CD4-positive, alpha-beta T cell treated with Interleukin-12 subunit alpha and Interleukin-12 subunit beta, for 1 hour (primary cell): ENCODE data around the gene CARD11.
"Not testable (repeated sequence)": the region's sequence is repeated elsewhere in the genome, so short reads cannot be mapped to it uniquely, and the experiment has no call there.

Experiments
- DNase-seq: peaks from one replicate; pipeline ENCODE4 v3.0.0-alpha.2; 2020

CARD11 gene

DNA sequence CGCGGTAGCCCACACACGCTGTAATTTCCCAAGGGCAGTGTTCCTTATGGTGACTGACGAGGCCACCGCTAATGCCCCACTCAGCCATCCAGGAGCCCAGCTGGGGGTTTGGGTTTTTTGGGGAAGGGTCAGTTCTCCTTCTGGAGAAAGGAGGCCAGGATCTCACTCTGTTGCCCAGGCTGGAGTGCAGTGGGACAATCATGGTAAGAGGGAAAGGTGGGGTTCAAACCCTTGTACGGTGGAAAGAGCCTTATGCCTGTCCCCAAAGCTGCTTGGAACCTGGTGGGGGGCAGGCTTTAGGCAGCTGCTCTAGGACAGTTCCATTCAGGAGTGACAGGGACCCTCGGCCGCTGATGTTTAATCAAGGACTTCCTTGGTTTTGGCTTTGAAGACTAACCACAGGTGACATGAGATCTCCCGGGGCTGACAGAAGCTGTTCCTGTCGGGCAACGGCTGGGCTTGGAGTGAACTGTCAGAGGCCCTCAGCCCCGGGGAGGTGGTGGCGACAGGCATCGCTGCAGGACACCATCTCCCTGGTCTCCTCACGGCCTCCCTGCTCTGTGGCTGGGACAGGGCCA, 84.5 kb downstream of the CARD11 start:
- no peak for DNase-seq

DNA sequence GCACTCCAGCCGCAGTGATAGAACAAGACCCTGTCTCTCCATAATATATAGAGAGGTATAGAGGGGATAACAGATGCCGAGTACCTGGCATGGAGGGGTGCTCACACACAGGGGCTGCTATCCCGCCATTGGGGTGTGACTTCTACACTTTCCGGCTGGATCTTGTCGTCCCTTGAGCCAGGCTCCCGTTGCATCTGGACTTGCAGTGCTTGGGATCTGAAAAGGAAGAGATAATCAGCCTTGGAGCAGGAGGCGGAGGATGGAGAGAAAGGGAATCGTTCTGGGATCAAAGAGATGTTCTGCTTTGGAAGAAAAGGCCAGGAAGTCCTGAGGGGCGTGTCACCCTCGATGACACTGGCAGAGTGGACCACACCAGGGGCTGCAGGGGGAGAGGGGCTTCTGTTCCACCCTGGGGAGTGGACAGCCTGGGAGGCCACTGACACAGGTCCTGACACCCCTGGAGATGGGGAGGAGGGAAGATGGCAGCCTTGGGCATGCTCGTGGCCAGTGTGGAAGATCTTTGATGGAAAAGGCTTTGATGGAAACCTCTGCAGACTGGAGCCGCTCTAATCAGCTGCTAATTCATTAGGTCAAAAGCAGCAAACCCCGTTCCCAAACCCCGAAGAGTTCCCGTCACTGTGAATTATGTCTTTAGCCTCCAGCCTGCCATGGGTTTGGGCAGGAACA, 85.1 kb downstream of the CARD11 start:
- no peak for DNase-seq

DNA sequence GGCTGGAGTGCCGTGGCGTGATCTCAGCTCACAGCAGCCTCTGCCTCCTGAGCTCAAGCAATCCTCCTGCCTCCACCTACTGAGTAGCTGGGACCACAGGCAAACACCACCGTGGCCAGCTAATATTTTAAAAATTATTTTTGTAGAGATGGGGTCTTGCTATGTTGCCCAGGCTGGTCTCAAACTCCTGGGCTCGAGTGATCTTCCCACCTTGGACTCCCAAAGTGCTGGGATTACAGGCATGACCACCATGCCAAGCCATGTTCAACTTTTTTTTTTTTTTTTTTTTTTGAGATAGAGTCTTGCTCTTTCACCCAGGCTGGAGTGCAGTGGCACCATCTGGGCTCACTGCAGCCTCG, 86.3 kb downstream of the CARD11 start:
- DNase-seq, result not testable (repeated sequence)

DNA sequence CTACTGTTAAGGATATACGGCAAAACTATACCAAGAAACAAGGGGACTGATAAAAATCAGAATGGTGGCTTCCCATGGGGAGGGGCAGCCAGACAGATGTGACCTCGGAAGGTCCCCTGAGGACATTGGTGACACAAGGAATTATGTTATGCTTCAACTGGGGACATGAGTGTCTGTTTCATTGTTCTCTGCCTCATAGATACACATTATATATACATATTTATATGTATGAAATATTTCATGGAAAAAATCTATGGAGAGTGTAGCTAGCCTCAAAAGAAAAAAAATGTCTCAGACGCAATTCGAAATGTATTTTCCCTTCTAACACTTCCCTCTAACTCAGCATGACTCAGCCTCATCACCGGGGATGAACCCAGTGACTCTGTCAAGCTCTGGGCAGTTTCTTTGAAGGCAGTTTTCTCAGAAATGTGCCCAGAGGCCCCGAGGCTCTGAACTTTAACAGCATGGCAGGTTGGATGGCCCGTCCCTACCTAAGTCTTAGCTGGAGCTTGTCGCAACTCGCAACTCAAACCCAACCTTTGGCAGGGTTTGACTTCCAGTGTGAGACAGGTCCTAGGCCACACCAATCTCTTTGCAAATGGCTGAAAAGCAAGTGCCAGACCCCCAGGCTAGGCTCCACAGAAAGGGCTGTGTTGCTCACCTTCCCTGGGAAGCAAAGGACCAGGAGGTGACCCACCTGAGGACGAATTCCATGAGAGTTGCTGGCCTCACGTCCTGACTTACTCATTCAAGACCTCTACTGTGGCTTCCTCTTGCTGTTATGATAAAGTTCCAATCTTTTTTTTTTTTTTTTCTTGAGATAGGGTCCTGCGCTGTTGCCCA, 86.9 kb downstream of the CARD11 start:
- no peak for DNase-seq

DNA sequence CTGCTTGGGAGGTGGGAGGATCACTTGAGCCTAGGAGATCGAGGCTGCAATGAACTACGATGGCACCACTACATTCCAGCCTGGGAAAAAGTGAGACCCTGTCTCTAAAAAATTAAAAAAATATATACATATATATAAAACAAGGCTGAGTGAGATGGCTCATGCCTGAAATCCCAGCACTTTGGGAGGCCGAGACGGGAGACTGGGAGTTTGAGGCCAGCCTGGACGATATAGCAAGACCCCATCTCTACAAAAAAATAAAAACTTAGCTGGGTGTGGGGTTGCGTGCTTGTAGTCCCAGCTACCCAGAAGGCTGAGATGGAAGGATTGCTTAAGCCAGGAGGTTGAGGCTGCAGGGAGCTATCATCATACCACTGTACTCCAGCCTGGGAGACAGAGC, 87.6 kb downstream of the CARD11 start:
- DNase-seq, result no peak

DNA sequence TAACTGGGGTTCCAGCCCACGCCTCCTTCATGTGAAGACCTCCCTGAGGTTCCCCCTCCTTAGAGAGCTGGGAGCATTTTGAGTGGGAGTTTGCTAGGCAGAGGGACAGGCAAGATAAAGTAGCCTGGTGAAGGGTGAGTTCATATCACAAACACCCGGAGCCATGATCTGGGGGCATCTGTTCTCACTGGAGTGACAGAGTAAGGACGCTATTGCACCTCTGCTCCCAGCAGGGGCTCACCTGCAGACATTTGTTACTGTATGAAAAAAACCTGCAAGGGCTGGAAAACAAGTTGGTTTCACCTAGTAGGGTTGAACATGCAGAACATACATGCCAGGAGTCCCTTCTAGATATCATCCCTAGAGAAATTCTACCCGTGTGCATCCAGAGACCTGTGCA, 88.4 kb downstream of the CARD11 start:
- no peak for DNase-seq

DNA sequence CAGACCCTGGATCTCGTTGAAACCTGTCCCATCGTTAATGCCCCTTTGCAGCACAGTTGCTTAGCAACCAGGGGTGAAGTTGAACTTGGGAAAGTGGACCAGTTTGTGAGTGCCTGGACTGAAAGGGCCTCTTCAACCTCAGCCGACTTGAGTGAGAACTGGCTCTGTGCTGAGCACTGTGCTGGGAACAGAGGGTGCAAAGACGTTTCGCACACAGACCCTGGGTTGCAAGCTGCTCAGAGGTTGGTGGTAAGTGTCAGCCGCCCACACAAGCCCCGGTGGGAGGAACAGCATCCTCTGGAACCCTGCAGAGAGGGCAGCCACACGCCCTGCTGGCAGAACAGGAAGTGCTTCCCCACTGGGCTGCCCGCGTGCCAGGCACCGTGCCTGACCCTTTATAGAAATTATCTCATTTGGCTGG, 89.2 kb downstream of the CARD11 start:
- peak; percentile 40 for DNase-seq

DNA sequence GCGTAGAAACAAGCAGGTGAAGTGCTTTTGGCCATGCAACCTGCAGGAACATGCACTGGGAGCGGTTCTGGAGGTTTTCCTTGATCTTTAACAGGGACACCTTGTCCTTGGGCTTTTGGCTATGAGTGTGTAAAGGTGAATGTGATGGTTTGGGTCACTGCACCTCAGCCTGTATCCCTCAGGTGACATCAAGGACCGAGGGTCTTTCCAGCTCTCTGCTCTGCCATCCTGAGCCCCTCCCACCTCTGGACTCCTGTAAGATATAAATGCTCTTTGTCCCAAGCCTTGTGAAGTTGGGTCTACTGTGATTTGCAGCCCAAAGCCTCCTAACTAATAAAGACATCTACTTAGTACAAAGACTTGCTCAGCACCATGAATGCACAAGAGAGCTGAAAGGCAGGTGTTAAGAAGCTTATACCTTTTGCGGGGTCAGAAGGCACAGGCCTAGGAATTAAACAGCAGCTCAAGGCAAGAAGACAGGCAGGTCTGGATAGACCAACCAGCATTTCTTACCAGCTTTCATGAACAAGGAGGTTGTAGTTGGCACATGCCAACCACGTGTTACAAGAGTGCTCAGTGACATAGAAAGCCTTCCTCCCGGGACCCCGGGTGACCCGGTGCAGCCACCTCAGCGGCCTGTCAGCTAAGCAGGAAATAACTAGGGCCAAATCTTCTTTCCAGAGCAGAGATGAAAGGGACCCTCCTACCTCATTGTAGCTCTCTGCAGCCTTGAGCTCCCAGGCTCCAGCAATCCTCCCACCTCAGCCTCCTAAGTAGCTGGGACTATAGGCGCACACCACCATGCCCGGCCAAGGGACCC, 89.9 kb downstream of the CARD11 start:
- DNase-seq, result peak; percentile 21

DNA sequence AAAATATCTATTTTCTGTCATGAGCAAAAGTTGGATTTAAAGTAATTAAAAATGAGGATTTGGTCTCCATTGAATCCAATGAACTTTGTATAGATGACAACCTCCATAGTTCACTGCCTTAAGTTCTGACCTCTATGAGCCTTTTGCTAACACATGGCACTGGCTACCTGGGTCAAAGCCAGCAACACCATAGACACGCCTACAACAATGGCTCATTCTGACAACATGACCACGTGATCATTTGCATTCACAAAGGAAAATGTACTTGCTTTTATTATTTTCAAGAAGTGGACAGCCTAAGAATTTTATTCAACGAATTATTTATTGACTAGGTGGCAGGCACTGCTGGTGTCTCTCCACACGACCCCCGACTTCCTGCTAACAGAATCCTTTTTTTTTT, 90.6 kb downstream of the CARD11 start:
- no peak for DNase-seq

DNA sequence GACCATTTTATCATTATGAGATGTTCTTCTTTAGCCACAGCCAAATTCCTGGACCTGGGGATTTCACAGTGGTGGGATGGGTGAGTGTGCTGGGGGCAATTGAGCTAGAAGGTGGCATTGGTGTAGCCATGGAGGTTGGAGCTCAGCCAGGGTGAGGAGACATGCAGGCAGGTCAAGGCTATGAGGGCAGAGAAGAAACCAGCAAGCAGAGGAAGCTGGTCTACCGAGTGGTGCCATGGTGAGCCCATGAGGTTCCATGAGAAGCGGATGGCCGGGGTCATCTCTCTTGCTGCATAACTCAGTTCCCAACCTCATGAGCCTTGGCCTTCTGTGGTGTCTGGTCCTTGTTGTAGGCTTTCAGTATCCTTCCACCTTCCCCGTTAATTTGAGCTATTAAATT, 91.4 kb downstream of the CARD11 start:
- DNase-seq, result no peak

DNA sequence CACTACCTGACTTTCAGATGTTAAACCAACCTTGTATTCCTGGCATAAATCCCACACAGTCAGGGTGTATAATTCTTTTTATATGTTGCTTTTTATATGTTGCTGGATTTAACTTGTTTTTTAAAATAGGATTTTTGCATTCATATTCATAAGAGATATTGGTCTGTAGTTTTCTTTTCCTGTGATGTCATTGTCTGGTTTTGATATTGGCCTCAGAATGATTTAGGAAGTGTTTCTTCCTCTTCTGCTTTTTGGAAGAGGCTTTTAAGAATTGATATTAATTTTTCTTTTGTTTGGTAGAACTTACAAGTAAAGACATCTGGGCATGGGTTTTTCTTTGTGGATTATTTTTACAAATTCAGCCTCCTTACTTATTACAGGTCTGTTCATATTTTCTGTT, 93.1 kb downstream of the CARD11 start:
- no peak for DNase-seq

DNA sequence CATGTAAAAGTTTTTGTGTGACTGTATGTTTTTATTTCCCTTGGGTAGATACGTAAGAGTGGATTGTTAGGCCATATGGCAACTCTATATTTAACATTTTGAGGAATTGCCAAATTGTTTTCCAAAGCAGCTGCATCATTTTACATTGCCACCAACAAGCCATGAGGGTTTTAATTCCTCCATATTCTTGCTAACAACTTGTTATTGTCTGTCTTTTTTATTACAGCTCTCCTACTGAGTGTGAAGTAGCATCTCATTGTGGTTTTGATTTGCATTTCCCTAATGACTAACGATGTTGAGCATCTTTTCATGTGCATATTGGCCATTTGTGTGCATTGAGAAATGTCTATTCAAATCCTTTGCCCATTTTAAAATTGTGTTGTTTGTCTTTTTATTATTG, 94.9 kb downstream of the CARD11 start:
- no peak for DNase-seq

DNA sequence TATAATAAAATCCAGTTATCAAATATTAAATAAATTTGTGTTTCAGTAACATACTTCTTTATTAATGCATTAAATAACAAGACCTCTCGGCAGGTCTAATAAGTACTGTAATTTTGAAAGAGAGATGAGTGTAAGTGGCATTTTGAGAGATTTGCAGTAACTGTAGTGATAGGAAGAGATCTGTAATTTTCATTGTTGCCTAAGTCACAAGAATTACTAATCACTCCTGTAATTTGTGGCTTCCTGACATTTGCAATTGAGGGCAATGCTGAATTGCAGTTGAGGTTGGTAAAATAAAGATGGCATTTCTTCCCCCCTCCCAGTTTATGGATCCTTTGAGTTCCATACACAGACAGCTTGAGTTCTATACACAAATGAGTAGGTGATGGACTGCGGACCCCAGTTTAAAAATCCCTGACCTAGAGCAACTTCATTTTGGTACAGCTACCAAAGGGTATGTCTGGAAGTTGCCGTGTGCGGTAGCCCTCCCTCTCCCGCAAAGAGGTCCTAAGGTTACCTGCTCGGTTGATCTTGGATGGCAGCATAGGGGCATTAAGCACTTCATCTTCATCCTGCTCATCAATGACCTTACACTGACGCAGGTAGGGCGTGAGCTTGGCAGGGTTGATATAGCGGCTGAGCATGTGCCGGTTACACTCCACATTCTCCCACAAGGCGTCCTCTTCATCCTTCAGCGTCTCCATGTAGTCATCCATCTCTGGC, 96.4 kb downstream of the CARD11 start:
- no peak for DNase-seq

DNA sequence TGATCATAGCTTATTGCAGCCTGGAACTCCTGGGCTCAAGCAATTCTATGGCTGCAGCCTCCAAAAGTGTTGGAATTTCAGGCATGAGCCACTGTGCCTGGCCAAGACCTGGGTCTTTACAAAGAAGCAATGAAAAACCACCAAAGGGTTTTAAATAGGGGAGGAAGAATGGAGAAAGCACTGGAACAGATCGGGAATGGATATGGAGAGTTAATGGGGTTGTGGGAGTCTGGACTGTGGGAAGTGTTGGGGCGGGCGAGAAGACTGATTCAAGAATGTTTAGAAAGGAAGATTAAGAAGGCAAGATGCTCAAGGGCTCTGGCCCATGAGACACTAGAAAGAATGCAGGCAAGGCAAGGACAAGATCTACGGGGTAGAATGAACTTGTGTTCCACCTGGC, 98.5 kb downstream of the CARD11 start:
- no peak for DNase-seq

DNA sequence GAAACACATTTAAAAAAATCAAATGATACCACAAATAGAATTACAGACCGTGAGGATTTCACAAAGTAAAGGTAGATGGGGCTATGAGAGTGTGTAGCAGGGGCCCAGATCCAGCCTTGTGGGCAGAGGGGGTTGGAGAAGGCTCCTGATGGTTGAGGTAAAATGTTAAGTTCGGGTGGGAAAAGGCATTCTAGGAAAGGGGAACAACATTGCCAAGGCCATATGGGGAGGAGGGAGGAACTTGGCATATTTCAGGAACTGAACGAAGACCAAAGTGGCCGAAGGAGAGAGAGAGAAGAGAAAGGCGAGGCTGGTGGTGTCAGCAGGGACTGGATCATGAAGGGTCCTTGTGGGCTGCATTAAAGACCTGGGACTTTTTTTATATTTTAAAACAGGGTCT, 98.9 kb downstream of the CARD11 start:
- DNase-seq, result no peak

DNA sequence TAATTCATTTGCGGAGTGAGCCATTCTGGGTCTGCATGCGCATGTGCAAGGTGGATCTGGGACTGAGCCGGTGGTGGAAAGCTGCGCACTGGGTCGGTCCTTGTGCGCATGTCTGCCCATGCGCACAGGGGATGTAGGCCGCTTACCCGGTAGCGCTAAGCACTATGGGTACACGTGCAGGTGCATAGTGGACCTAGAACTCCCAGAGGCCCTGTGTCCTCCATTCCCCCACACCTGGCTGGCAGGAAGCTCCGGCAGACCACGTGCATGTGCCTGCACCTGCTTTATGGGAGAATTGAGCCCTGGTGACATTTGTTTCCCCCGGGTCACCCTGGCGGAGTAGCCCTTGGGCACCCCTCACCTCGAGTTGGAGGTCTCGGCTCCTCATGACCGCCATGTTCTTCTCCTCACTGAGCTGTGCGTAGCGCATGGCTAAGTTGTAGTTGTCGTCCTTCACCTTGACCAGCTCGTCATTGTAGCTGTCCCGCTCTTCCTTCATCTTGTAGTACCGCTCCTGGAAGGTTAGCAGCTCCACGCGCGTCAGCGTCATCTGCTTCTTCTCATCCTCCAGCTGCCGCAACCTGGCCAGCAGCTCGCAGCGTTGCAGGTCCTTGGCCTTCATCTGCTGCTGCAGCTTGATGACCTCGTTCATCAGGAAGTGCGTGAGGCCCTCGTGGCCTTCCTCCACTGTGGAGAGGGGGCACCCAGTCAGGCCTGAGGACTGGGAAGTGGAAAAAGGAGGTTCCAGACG, 99.6 kb downstream of the CARD11 start:
- DNase-seq, result no peak

DNA sequence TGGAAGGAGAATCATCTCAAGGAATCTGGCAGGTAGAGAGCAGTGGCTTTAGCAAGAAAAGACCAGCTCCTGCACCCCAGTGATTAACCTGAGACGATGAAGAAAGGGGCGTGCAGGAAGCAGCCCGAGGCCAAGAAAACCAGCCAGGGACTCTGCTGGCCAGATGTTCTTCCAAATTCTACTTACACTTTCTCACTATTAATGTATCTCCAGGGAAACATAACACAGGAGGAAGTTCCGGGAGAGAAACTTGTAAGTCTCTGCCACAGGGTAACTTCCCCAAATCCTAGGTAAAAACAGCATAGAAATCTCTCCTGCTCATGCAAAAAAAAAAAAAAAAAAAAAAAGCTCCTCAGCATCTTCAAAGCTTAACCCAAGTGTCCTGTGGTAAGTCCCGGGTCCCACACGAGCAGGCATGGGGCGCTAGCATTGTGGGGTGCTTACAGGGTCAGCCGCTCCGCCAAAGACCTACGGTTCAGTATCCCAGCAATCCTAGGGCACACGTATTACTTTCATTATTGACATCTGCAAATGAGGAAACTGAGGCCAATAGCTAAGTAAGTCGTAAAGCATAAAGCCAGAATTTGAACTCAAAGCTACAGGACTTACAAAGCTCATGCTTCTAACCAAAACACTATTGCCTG, 102.3 kb downstream of the CARD11 start:
- no peak for DNase-seq

DNA sequence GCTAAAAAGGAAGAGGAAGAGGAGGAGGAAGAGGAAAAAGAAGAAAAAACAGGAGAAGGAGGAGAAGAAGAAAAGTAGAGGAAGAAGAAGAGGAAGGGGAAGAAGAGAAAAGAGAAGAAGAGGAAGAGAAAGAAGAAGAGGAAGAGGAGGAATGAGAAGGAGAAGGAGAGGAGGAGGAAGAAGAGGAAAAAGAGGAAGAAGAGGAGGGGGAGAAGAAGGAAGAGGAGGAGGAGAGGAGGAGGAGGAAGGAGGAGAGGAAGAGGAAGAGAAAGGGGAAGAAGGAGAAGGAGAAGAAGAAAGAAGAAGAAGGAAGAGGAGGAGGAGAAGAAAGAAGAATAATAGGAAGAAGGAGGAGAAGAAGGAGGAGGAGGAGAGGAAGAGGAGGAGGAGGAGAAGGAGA, 103.2 kb downstream of the CARD11 start:
- DNase-seq, result no peak

DNA sequence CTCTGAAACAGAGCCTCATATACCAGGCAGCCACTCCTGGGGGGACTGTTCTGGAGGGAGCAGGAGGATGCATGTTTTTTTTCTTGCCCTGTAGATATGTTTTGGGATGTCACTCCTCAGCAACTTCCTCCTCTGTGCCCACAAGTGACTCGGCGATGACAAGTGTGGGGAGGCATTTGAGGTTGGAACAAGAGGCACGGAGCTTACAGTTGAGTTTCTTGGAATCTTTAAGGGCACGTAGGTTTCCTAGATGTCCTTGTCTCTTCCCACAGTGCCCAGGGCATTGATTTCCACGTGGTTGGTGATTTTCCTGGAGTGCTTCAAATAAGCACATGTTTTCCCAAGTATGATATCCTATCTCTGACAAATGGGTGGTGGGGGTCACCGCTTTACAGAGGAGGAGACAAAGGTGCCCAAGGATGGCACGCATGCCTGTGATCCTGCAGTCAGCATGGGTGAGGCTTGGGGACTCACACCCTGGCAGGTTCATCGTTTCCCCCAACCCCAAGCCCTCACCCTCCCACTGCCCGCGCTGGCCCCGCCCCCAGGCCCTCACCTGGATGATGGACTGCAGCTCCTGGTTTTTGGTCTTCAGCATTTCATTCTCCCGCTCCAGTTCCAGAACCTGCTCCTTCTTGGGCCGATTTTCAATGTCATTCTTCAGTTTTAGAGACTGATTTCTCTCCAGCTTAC, 104.3 kb downstream of the CARD11 start:
- DNase-seq, result no peak

DNA sequence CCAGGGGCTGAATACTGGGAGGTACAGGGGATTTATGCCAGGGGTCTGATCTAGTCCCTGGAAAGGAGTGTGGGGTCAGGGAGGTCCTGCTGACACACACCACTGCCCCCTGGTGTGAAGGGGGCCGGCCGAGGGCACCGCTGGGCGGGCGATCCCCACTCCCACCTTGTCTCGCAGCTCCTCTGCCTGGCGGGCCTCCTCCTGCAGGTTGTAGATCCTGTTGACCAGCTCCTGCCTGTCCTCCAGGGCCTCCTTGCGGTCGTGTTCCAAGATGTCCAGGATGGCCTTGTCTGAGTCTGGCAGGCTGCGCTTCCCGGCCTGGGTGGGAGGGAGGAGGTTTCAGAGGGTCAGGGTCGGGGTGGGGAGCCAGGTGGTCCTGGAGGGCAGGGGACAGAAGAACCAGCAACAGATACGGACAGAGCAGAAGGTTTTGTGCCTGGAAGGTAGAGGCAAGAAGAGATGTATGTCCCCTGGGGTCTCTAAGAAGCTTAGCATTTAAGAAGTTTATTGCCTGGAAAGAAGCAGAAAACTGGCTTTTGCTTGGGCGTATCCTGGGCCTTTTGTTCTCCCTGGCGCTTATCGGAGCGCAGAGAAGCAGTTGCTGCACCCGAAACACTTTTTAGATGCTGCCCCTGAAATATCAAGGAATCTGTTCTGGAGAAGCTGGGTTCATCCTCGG, 105.0 kb downstream of the CARD11 start:
- DNase-seq, result no peak
